Measurements from ENCODE around the gene EPB41L4B.

The EPB41L4B gene

GRCh38 chr9:109346904-109347303, 26.0 kb upstream of the EPB41L4B start:
- Histone ChIP-seq H3K27ac (ENCODE audit: low read length, poor library complexity, severe bottlenecking) (no peak overlapping the region), H3K23ac (ENCODE audit: low read length in 2 of 2) (no peak overlapping the region), H2AFZ (ENCODE audit: low read depth, low read length) (no peak overlapping the region), H3K9me3 (ENCODE audit: control insufficient read depth, low read length) (no peaks in the 10 kb centered on the region), H3K4me2 (ENCODE audit: low read length, poor library complexity, severe bottlenecking) (no peak overlapping the region), H2AK5ac (ENCODE audit: low read length, severe bottlenecking) (no peak overlapping the region), H2BK5ac (ENCODE audit: low read depth, low read length, poor library complexity, severe bottlenecking) (no peak overlapping the region), H2BK12ac (ENCODE audit: low read length in 2 of 2) (no peak overlapping the region), H4K91ac (ENCODE audit: low read length) (no peak overlapping the region), H3K27me3 (ENCODE audit: control insufficient read depth in 1 of 2, insufficient read depth in 1 of 2, low read length in 2 of 2) (peaks cover 6 to 65% of the 10 kb centered on the region in 2 experiments), H3K4ac (ENCODE audit: low read depth in 1 of 2, low read length in 2 of 2) (no peak overlapping the region), H3K4me3 (ENCODE audit: insufficient read depth in 1 of 2, low read depth in 1 of 2, low read length in 2 of 2) (no peak overlapping the region), H2BK120ac (ENCODE audit: low read depth, low read length) (no peak overlapping the region), H4K8ac (ENCODE audit: low read length) (no peak overlapping the region), H3K18ac (ENCODE audit: low read depth in 1 of 2, low read length in 2 of 2) (no peak overlapping the region), H3K79me1 (replicated peaks; ENCODE audit: low read length, poor library complexity, severe bottlenecking) (no peaks in the 10 kb centered on the region), H3K14ac (ENCODE audit: low read length in 2 of 2) (no peak overlapping the region), H2BK15ac (ENCODE audit: low read depth, poor library complexity, severe bottlenecking) (no peak overlapping the region), H3K9ac (ENCODE audit: low read length) (no peak overlapping the region), H3K4me1 (ENCODE audit: control insufficient read depth, insufficient read depth, low read depth, low read length) (peaks cover 4% of the 10 kb centered on the region), H3K36me3 (ENCODE audit: control insufficient read depth in 1 of 2, insufficient read depth in 2 of 2, low read depth in 1 of 2, low read length in 2 of 2) (no peaks in the 10 kb centered on the region)
- 89% methylated on average over 3 of the region's 3 CpGs for WGBS
- no peak for DNase-seq

GRCh38 chr9:109344866-109345265, 24.0 kb upstream of the EPB41L4B start:
- Histone ChIP-seq H4K91ac (ENCODE audit: low read length) (no peak overlapping the region), H2BK12ac (ENCODE audit: low read length in 2 of 2) (no peak overlapping the region), H3K9ac (ENCODE audit: low read length) (no peak overlapping the region), H3K4me1 (ENCODE audit: control insufficient read depth, insufficient read depth, low read depth, low read length) (peaks cover 4% of the 10 kb centered on the region), H3K27ac (ENCODE audit: low read length, poor library complexity, severe bottlenecking) (no peak overlapping the region), H2BK120ac (ENCODE audit: low read depth, low read length) (no peak overlapping the region), H3K9me3 (ENCODE audit: control insufficient read depth, low read length) (no peaks in the 10 kb centered on the region), H2BK15ac (ENCODE audit: low read depth, poor library complexity, severe bottlenecking) (no peak overlapping the region), H3K36me3 (ENCODE audit: control insufficient read depth in 1 of 2, insufficient read depth in 2 of 2, low read depth in 1 of 2, low read length in 2 of 2) (no peaks in the 10 kb centered on the region), H3K14ac (ENCODE audit: low read length in 2 of 2) (no peak overlapping the region), H4K8ac (ENCODE audit: low read length) (no peak overlapping the region), H3K23ac (ENCODE audit: low read length in 2 of 2) (no peak overlapping the region), H3K79me1 (replicated peaks; ENCODE audit: low read length, poor library complexity, severe bottlenecking) (no peaks in the 10 kb centered on the region), H3K18ac (ENCODE audit: low read depth in 1 of 2, low read length in 2 of 2) (no peak overlapping the region), H3K4ac (ENCODE audit: low read depth in 1 of 2, low read length in 2 of 2) (no peak overlapping the region), H3K4me3 (ENCODE audit: insufficient read depth in 1 of 2, low read depth in 1 of 2, low read length in 2 of 2) (no peak overlapping the region), H2AFZ (ENCODE audit: low read depth, low read length) (no peak overlapping the region), H2BK5ac (ENCODE audit: low read depth, low read length, poor library complexity, severe bottlenecking) (no peak overlapping the region), H2AK5ac (ENCODE audit: low read length, severe bottlenecking) (no peak overlapping the region), H3K4me2 (ENCODE audit: low read length, poor library complexity, severe bottlenecking) (no peak overlapping the region), H3K27me3 (ENCODE audit: control insufficient read depth in 1 of 2, insufficient read depth in 1 of 2, low read length in 2 of 2) (peaks cover 0 to 60% of the 10 kb centered on the region in 2 experiments)
- WGBS: 91% methylated on average over 3 of the region's 3 CpGs
- no peak for DNase-seq

- Histone ChIP-seq H4K8ac (ENCODE audit: low read length) (no peak overlapping the region), H3K18ac (ENCODE audit: low read depth in 1 of 2, low read length in 2 of 2) (no peak overlapping the region), H3K36me3 (ENCODE audit: control insufficient read depth in 1 of 2, insufficient read depth in 2 of 2, low read depth in 1 of 2, low read length in 2 of 2) (no peaks in the 10 kb centered on the region), H2BK120ac (ENCODE audit: low read depth, low read length) (no peak overlapping the region), H3K23ac (ENCODE audit: low read length in 2 of 2) (no peak overlapping the region), H4K91ac (ENCODE audit: low read length) (no peak overlapping the region), H2AK5ac (ENCODE audit: low read length, severe bottlenecking) (no peak overlapping the region), H3K27ac (ENCODE audit: low read length, poor library complexity, severe bottlenecking) (no peak overlapping the region), H2BK12ac (ENCODE audit: low read length in 2 of 2) (no peak overlapping the region), H3K79me1 (replicated peaks; ENCODE audit: low read length, poor library complexity, severe bottlenecking) (no peaks in the 10 kb centered on the region), H3K14ac (ENCODE audit: low read length in 2 of 2) (no peak overlapping the region), H3K4me1 (ENCODE audit: control insufficient read depth, insufficient read depth, low read depth, low read length) (peaks cover 4% of the 10 kb centered on the region), H2BK15ac (ENCODE audit: low read depth, poor library complexity, severe bottlenecking) (no peak overlapping the region), H3K4me3 (ENCODE audit: insufficient read depth in 1 of 2, low read depth in 1 of 2, low read length in 2 of 2) (no peak overlapping the region), H3K4me2 (ENCODE audit: low read length, poor library complexity, severe bottlenecking) (no peak overlapping the region), H2AFZ (ENCODE audit: low read depth, low read length) (no peak overlapping the region), H2BK5ac (ENCODE audit: low read depth, low read length, poor library complexity, severe bottlenecking) (no peak overlapping the region), H3K9me3 (ENCODE audit: control insufficient read depth, low read length) (no peaks in the 10 kb centered on the region), H3K9ac (ENCODE audit: low read length) (no peak overlapping the region), H3K4ac (ENCODE audit: low read depth in 1 of 2, low read length in 2 of 2) (no peak overlapping the region), H3K27me3 (ENCODE audit: control insufficient read depth in 1 of 2, insufficient read depth in 1 of 2, low read length in 2 of 2) (peaks cover 0 to 66% of the 10 kb centered on the region in 2 experiments)
- DNase-seq: no peak
- 93% methylated on average over 4 of the region's 4 CpGs for WGBS
Observed at GRCh38 chr9:109342878-109343277, 22.0 kb upstream of the EPB41L4B start.

- Histone ChIP-seq H3K4me1 (ENCODE audit: control insufficient read depth, insufficient read depth, low read depth, low read length) (peaks cover 4% of the 10 kb centered on the region), H3K9me3 (ENCODE audit: control insufficient read depth, low read length) (no peaks in the 10 kb centered on the region), H3K23ac (ENCODE audit: low read length in 2 of 2) (no peak overlapping the region), H4K91ac (ENCODE audit: low read length) (no peak overlapping the region), H3K14ac (ENCODE audit: low read length in 2 of 2) (no peak overlapping the region), H2BK12ac (ENCODE audit: low read length in 2 of 2) (no peak overlapping the region), H2BK5ac (ENCODE audit: low read depth, low read length, poor library complexity, severe bottlenecking) (no peak overlapping the region), H3K27me3 (ENCODE audit: control insufficient read depth in 1 of 2, insufficient read depth in 1 of 2, low read length in 2 of 2) (peaks cover 9 to 63% of the 10 kb centered on the region in 2 experiments), H3K18ac (ENCODE audit: low read depth in 1 of 2, low read length in 2 of 2) (no peak overlapping the region), H3K27ac (ENCODE audit: low read length, poor library complexity, severe bottlenecking) (no peak overlapping the region), H2BK15ac (ENCODE audit: low read depth, poor library complexity, severe bottlenecking) (no peak overlapping the region), H3K4ac (ENCODE audit: low read depth in 1 of 2, low read length in 2 of 2) (no peak overlapping the region), H2BK120ac (ENCODE audit: low read depth, low read length) (no peak overlapping the region), H2AFZ (ENCODE audit: low read depth, low read length) (no peak overlapping the region), H2AK5ac (ENCODE audit: low read length, severe bottlenecking) (no peak overlapping the region), H3K9ac (ENCODE audit: low read length) (no peak overlapping the region), H3K4me3 (ENCODE audit: insufficient read depth in 1 of 2, low read depth in 1 of 2, low read length in 2 of 2) (no peak overlapping the region), H4K8ac (ENCODE audit: low read length) (no peak overlapping the region), H3K4me2 (ENCODE audit: low read length, poor library complexity, severe bottlenecking) (no peak overlapping the region), H3K36me3 (ENCODE audit: control insufficient read depth in 1 of 2, insufficient read depth in 2 of 2, low read depth in 1 of 2, low read length in 2 of 2) (no peaks in the 10 kb centered on the region), H3K79me1 (replicated peaks; ENCODE audit: low read length, poor library complexity, severe bottlenecking) (no peaks in the 10 kb centered on the region)
- DNase-seq: no peak
- 66% methylated on average over 5 of the region's 6 CpGs for WGBS
Observed at GRCh38 chr9:109341561-109341960, 20.7 kb upstream of the EPB41L4B start.

All from mesenchymal stem cell (in vitro differentiated cells and primary cell).